Peyer's patch (tissue), 4 donors: ENCODE results near the gene ZNF396.

Experiments used
- CTCF ChIP-seq, 6 experiments: fragments of 450-650 bp in 4 of 6; fragments of 200-600 bp in 2 of 6; sonication (generic) in 1 of 6; IDR thresholded peaks; one replicate each; pipeline ENCODE4 v1.5.1; 2017 to 2019; ENCODE audit warnings: antibody characterized with exemption in 6 of 6, mild to moderate bottlenecking in 3 of 6, moderate library complexity in 1 of 6
- POLR2A ChIP-seq, 2 donors: fragments of 450-650 bp; IDR thresholded peaks; one replicate each; pipeline ENCODE4 v1.5.1; 2017; ENCODE audit warnings: antibody characterized with exemption in 2 of 2, mild to moderate bottlenecking in 2 of 2, moderate library complexity in 2 of 2

GRCh38 chr18:35379421-35379820, 2.3 kb upstream of the ZNF396 start:
- TF ChIP-seq CTCF (IDR thresholded peaks at IDR 0.05) (no peak), POLR2A (IDR thresholded peaks at IDR 0.05) (no peak)
